Ishikawa (cell line): ENCODE results near the gene DAZAP1.

Experiments
- CEBPB ChIP-seq: IDR thresholded peaks from 2 replicates; pipeline ENCODE4 v1.6.1; 2012
- CREB1 ChIP-seq: IDR thresholded peaks from 2 replicates; pipeline ENCODE4 v1.6.1; 2012; ENCODE audit warnings: low read depth
- EGR1 ChIP-seq: IDR thresholded peaks from 2 replicates; pipeline ENCODE4 v1.6.1; 2012
- EP300 ChIP-seq: IDR thresholded peaks from 2 replicates; pipeline ENCODE4 v1.6.1; 2012; ENCODE audit warnings: borderline replicate concordance
- FOXM1 ChIP-seq: IDR thresholded peaks from 2 replicates; pipeline ENCODE4 v1.6.1; 2012; ENCODE audit warnings: low read depth, borderline replicate concordance
- NFIC ChIP-seq: IDR thresholded peaks from 2 replicates; pipeline ENCODE4 v1.6.1; 2012
- RAD21 ChIP-seq: IDR thresholded peaks from 2 replicates; pipeline ENCODE4 v1.6.1; 2012; ENCODE audit warnings: low read depth
- TAF1 ChIP-seq: IDR thresholded peaks from 2 replicates; pipeline ENCODE4 v1.6.1; 2012; ENCODE audit warnings: low read depth, mild to moderate bottlenecking
- TCF12 ChIP-seq: IDR thresholded peaks from 2 replicates; pipeline ENCODE4 v1.6.1; 2012; ENCODE audit warnings: low read depth
- USF1 ChIP-seq: IDR thresholded peaks from 2 replicates; pipeline ENCODE4 v1.6.1; 2012
- YY1 ChIP-seq: IDR thresholded peaks from 2 replicates; pipeline ENCODE4 v1.6.1; 2012; ENCODE audit warnings: low read depth
- ZBTB7A ChIP-seq: IDR thresholded peaks from 2 replicates; pipeline ENCODE4 v1.6.1; 2012; ENCODE audit warnings: low read depth
- TF ChIP-seq, protein P1 (sequence below): IDR thresholded peaks from 2 replicates; pipeline ENCODE4 v1.6.1; 2012; ENCODE audit warnings: low read depth, mild to moderate bottlenecking
- TF ChIP-seq, protein P2 (sequence below): IDR thresholded peaks from 2 replicates; pipeline ENCODE4 v1.6.1; 2012

DNA sequence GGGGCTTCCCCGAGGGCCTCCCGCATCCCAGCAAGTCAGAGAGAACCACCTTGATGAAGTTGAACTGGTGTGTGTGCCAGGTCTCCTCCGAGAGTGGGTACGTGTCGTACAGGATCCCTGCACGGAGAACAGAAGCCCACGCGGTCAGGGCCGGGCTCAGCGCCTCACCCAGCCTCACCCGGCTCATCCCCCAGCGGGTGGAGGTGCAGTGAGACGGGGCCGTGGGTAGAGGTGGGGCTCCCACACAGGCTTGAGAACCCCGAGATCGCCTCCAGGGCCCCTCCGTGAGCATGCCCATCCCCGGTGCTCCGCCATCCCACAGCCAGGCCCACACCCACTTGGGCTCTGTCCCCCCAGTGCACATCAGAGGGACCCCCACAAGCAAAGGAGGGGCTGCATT, 8.3 kb upstream of the DAZAP1 start:
- TF ChIP-seq TAF1 (no peak), EP300 (no peak), NFIC (no peak), FOXM1 (no peak), EGR1 (no peak), CEBPB (no peak), RAD21 (no peak), USF1 (no peak), ZBTB7A (no peak), YY1 (no peak), TCF12 (no peak), CREB1 (no peak)
- TF ChIP-seq, protein P1, sequence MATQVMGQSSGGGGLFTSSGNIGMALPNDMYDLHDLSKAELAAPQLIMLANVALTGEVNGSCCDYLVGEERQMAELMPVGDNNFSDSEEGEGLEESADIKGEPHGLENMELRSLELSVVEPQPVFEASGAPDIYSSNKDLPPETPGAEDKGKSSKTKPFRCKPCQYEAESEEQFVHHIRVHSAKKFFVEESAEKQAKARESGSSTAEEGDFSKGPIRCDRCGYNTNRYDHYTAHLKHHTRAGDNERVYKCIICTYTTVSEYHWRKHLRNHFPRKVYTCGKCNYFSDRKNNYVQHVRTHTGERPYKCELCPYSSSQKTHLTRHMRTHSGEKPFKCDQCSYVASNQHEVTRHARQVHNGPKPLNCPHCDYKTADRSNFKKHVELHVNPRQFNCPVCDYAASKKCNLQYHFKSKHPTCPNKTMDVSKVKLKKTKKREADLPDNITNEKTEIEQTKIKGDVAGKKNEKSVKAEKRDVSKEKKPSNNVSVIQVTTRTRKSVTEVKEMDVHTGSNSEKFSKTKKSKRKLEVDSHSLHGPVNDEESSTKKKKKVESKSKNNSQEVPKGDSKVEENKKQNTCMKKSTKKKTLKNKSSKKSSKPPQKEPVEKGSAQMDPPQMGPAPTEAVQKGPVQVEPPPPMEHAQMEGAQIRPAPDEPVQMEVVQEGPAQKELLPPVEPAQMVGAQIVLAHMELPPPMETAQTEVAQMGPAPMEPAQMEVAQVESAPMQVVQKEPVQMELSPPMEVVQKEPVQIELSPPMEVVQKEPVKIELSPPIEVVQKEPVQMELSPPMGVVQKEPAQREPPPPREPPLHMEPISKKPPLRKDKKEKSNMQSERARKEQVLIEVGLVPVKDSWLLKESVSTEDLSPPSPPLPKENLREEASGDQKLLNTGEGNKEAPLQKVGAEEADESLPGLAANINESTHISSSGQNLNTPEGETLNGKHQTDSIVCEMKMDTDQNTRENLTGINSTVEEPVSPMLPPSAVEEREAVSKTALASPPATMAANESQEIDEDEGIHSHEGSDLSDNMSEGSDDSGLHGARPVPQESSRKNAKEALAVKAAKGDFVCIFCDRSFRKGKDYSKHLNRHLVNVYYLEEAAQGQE, result no peak
- TF ChIP-seq, protein P2, sequence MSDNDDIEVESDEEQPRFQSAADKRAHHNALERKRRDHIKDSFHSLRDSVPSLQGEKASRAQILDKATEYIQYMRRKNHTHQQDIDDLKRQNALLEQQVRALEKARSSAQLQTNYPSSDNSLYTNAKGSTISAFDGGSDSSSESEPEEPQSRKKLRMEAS, result no peak
